HepG2 (cell line): ENCODE results near the gene DDI2. TPM values are rescaled to one million over a fixed set of nuclear protein-coding genes. Genes with fewer than 3 reads are reported as not detected.
A peak's percentile ranks its signal among the peaks of the same experiment; 100 is the strongest.

Source experiments
- ATAC-seq: fragments of 200-7000 bp; cut with Tn5 transposase; 3 replicates; pipeline ENCODE4 v1.9.1; 2020; ENCODE audit warnings: mild to moderate bottlenecking, moderate library complexity
- BruUV-seq: library from RNA; stranded (reverse); fragments of 400-500 nt; replicated peaks from 2 replicates; lab custom pipeline; 2021; lab: Mats Ljungman, UMichigan
- CTCF ChIA-PET: fragments of 300-600 bp; formaldehyde crosslinking; extraction: SDS; loops from one replicate; lab custom pipeline; 2021; ENCODE audit warnings: low total read pairs, inconsistent platforms, low intra/inter-chr PET ratio; lab: Yijun Ruan, JAX
- POLR2A ChIA-PET: fragments of 350-600 bp; sonication (Branson Sonifier 250); formaldehyde crosslinking; loops from one replicate; lab custom pipeline; 2020; ENCODE audit warnings: antibody characterized with exemption, inconsistent platforms; lab: Yijun Ruan, JAX
- DNase-seq: peaks from one replicate; pipeline ENCODE4 v3.0.0-alpha.2; 2015; ENCODE audit warnings: low spot score
- FAIRE-seq: peaks from 3 replicates; lab custom pipeline; 2011; peaks lifted over from hg19 to GRCh38; lab: Jason Lieb, UNC
- H2AFZ ChIP-seq: one replicate; pipeline ENCODE4 v1.6.1; 2011; ENCODE audit warnings: low read length, inconsistent platforms
- H3K27ac ChIP-seq: fragments of 300-600 bp; 3 replicates; pipeline ENCODE4 v1.8.0; 2011; ENCODE audit warnings: mixed run types, mild to moderate bottlenecking, mixed read lengths, low read length, inconsistent platforms; ENCODE audit not compliant: insufficient read depth; ENCODE audit errors: extremely low read length
- H3K27me3 ChIP-seq, 2 experiments: fragments of 200-600 bp in 1 of 2; 2 replicates in 1 of 2; 3 replicates in 1 of 2; pipeline versions ENCODE4 v1.6.0 to v1.8.0; 2011; ENCODE audit warnings: low read length in 2 of 2, mild to moderate bottlenecking in 2 of 2, moderate library complexity in 2 of 2, inconsistent platforms in 1 of 2; ENCODE audit not compliant: insufficient read depth in 2 of 2, control insufficient read depth in 1 of 2
- H3K36me3 ChIP-seq, 2 experiments: fragments of 200-600 bp in 1 of 2; replicated peaks in 1 of 2; 2 replicates in 1 of 2; 3 replicates in 1 of 2; pipeline versions ENCODE4 v1.5.1 to v1.8.0; 2011; ENCODE audit warnings: low read length in 2 of 2, inconsistent platforms in 1 of 2; ENCODE audit not compliant: insufficient read depth in 2 of 2, control insufficient read depth in 1 of 2
- H3K4me1 ChIP-seq: 2 replicates; pipeline ENCODE4 v1.5.1; 2012; ENCODE audit warnings: low read length, inconsistent platforms; ENCODE audit not compliant: insufficient read depth
- H3K4me2 ChIP-seq: 2 replicates; pipeline ENCODE4 v1.6.0; 2011; ENCODE audit warnings: low read depth, low read length, inconsistent platforms
- H3K4me3 ChIP-seq, 3 experiments: fragments of 200-600 bp in 1 of 3; sonication (generic), shearing (Covaris generic) in 1 of 3; replicated peaks in 1 of 3; 2 replicates each; pipeline ENCODE4 v1.5.1; 2011 to 2016; ENCODE audit warnings: low read length in 3 of 3, inconsistent platforms in 2 of 3, low read depth in 2 of 3, mild to moderate bottlenecking in 2 of 3, control low read depth in 1 of 3, mixed read lengths in 1 of 3; ENCODE audit not compliant: insufficient read depth in 1 of 3
- H3K79me2 ChIP-seq: one replicate; pipeline ENCODE4 v1.6.1; 2011; ENCODE audit warnings: low read length, inconsistent platforms; ENCODE audit not compliant: insufficient read depth
- H3K9ac ChIP-seq: 2 replicates; pipeline ENCODE4 v1.6.0; 2011; ENCODE audit warnings: mild to moderate bottlenecking, low read depth, low read length, inconsistent platforms; ENCODE audit not compliant: insufficient read depth
- H3K9me3 ChIP-seq: 2 replicates; pipeline ENCODE4 v1.5.1; 2012; ENCODE audit warnings: mild to moderate bottlenecking, low read length
- H4K20me1 ChIP-seq: 2 replicates; pipeline ENCODE4 v1.6.0; 2011; ENCODE audit warnings: inconsistent platforms, mild to moderate bottlenecking, low read length, moderate library complexity; ENCODE audit not compliant: insufficient read depth
- CENPBD1 ChIP-seq: sonication (generic); formaldehyde crosslinking; IDR thresholded peaks from 2 replicates; pipeline ENCODE4 v1.8.0; 2022; ENCODE audit warnings: missing genetic modification reagents, low read depth, mild to moderate bottlenecking, borderline replicate concordance
- CREM ChIP-seq, 2 experiments: sonication (generic) in 1 of 2; formaldehyde crosslinking in 1 of 2; IDR thresholded peaks; 2 replicates each; pipeline versions ENCODE4 v1.4.0 to v1.6.1; 2016 to 2020; ENCODE audit warnings: antibody characterized with exemption in 1 of 2, mild to moderate bottlenecking in 1 of 2, missing genetic modification reagents in 1 of 2
- E2F1 ChIP-seq: sonication (generic); formaldehyde crosslinking; IDR thresholded peaks from 2 replicates; pipeline ENCODE4 v1.5.0; 2020; ENCODE audit warnings: missing genetic modification reagents
- FOSL2 ChIP-seq: sonication (generic); formaldehyde crosslinking; IDR thresholded peaks from 2 replicates; pipeline ENCODE4 v1.4.0; 2020; ENCODE audit warnings: missing genetic modification reagents
- GTF2F1 ChIP-seq: fragments of 150-350 bp; IDR thresholded peaks from 2 replicates; pipeline ENCODE4 v1.6.1; 2014; ENCODE audit warnings: low read length
- HNRNPUL1 ChIP-seq: fragments of 200-400 bp; formaldehyde crosslinking; IDR thresholded peaks from 2 replicates; pipeline ENCODE4 v1.6.1; 2017; ENCODE audit warnings: low read depth, mild to moderate bottlenecking, low read length, moderate library complexity
- IKZF4 ChIP-seq: sonication (generic); formaldehyde crosslinking; IDR thresholded peaks from 2 replicates; pipeline ENCODE4 v1.5.1; 2020; ENCODE audit warnings: borderline replicate concordance, mild to moderate bottlenecking, low read depth, missing genetic modification reagents; ENCODE audit errors: not compliant biosample characterization
- ISX ChIP-seq: sonication (generic); formaldehyde crosslinking; conservative IDR thresholded peaks from 2 replicates; pipeline ENCODE4 v1.5.0; 2020; ENCODE audit warnings: missing genetic modification reagents
- JARID2 ChIP-seq: sonication (generic); formaldehyde crosslinking; IDR thresholded peaks from 2 replicates; pipeline ENCODE4 v1.8.1; 2023; ENCODE audit warnings: missing genetic modification reagents, inconsistent platforms; ENCODE audit not compliant: insufficient replicate concordance
- KLF9 ChIP-seq: IDR thresholded peaks from 2 replicates; pipeline ENCODE4 v1.6.1; 2016; ENCODE audit warnings: low read depth
- MAFF ChIP-seq: IDR thresholded peaks from 2 replicates; pipeline ENCODE4 v1.6.1; 2011; ENCODE audit warnings: low read depth, low read length, improper control_type of control experiment
- MIER3 ChIP-seq: IDR thresholded peaks from 2 replicates; pipeline ENCODE4 v1.6.1; 2016; ENCODE audit warnings: missing compliant biosample characterization, borderline replicate concordance
- NCOR1 ChIP-seq: fragments of 200-600 bp; sonication (generic); IDR thresholded peaks from 2 replicates; pipeline ENCODE4 v1.7.0; 2017; ENCODE audit warnings: antibody characterized with exemption, low read length, borderline replicate concordance
- RELA ChIP-seq: sonication (generic); formaldehyde crosslinking; IDR thresholded peaks from 2 replicates; pipeline ENCODE4 v1.4.0; 2020; ENCODE audit warnings: missing genetic modification reagents
- SATB2 ChIP-seq: sonication (generic); formaldehyde crosslinking; IDR thresholded peaks from 2 replicates; pipeline ENCODE4 v1.5.0; 2020; ENCODE audit warnings: missing genetic modification reagents
- ZNF770 ChIP-seq: sonication (generic); formaldehyde crosslinking; IDR thresholded peaks from 2 replicates; pipeline ENCODE4 v1.5.0; 2020; ENCODE audit warnings: mild to moderate bottlenecking, missing genetic modification reagents
- WGBS: methylation state at CpG from one replicate; pipeline ENCODE4 v1.1.6; 2017; ENCODE audit warnings: low lambda C conversion rate; 5-methylcytosine and 5-hydroxymethylcytosine counted together
- in situ Hi-C: cut with HindIII; loops from 2 replicates; pipeline ENCODE4 v1.10.0; 2017; ENCODE audit warnings: low pct_unique_long_range_greater_than_20kb; ENCODE audit not compliant: extremely low pct_ligation_motif_present
- intact Hi-C: fragments of 100-400 bp; cut with micrococcal nuclease; formaldehyde crosslinking; loops from one replicate; pipeline ENCODE4 v1.10.0; 2022; ENCODE audit not compliant: unreplicated experiment
- polyA plus RNA-seq, 8 experiments: library from polyadenylated mRNA; depleted of rRNA in 3 of 8; stranded (reverse) in 7 of 8; unstranded in 1 of 8; fragments of >200 nt; fragmentation: Illumina TruSeq in 4 of 8; extraction: Trizol in 4 of 8; gene quantifications; 2 replicates each; pipeline versions ENCODE4 v1.2.1 to v1.2.3, GENCODE V29; 2011 to 2016; ENCODE audit warnings: low read depth in 4 of 8, missing spikeins in 1 of 8, mixed read lengths in 1 of 8; ENCODE audit not compliant: insufficient read depth in 1 of 8
- total RNA-seq, 5 experiments: library from RNA; depleted of rRNA; stranded (reverse); fragments of >200 nt; fragmentation: Illumina TruSeq; extraction: Trizol; gene quantifications; 2 replicates each; pipeline ENCODE4 v1.2.3, GENCODE V29; 2016; ENCODE audit warnings: low read depth in 1 of 5
- TF ChIP-seq, protein P1 (sequence below): sonication (generic); formaldehyde crosslinking; IDR thresholded peaks from 2 replicates; pipeline ENCODE4 v1.9.0; 2021; ENCODE audit warnings: missing genetic modification reagents, borderline replicate concordance
- TF ChIP-seq, protein P2 (sequence below): sonication (generic); formaldehyde crosslinking; IDR thresholded peaks from 2 replicates; pipeline ENCODE4 v1.4.0; 2020; ENCODE audit warnings: missing genetic modification reagents
- TF ChIP-seq, protein P3 (sequence below): sonication (generic); formaldehyde crosslinking; IDR thresholded peaks from 2 replicates; pipeline ENCODE4 v1.4.0; 2020; ENCODE audit warnings: missing genetic modification reagents

DDI2 gene
- total and polyA plus RNA-seq, 2 of the 13 experiments (the other 11 are each of a cell fraction or from before 2014, with no cell fraction given), result 8.5 to 25.7 TPM

- no peak for DNase-seq
- Histone ChIP-seq H3K4me2 (no peak overlapping the region), H3K27ac (no peak overlapping the region), H3K9me3 (no peaks in the 10 kb centered on the region), H3K27me3 (no peaks in the 10 kb centered on the region), H3K4me1 (peaks cover 12% of the 10 kb centered on the region; the same call in 1 of the 2 replicates), H3K9ac (no peak overlapping the region), H4K20me1 (no peaks in the 10 kb centered on the region), H3K4me3 (no peak overlapping the region), H3K79me2 (no peaks in the 10 kb centered on the region), H3K36me3 (peaks cover 0 to 1% of the 10 kb centered on the region in 2 experiments; a peak in 1 of 5 replicates), H2AFZ (no peak overlapping the region)
- FAIRE-seq, result no peak
- ATAC-seq, result peak; percentile 17
- intact Hi-C loops, result no loop called here
- no TSS peak for BruUV-seq
- ChIA-PET POLR2A (interaction anchor here (1.6 to 2.3 kb wide), 2 partner anchors 11 to 143 kb away, joined by 5 to 8 read pairs; partner anchors contain the start of gene DNAJC16), CTCF (no interaction called here)
- in situ Hi-C loops, result no loop called here
- WGBS, result 64% methylated on average over 3 of the region's 4 CpGs
- TF ChIP-seq CREM (IDR thresholded peaks at IDR 0.05) (no peak), CREM (CRISPR knock-in tag; IDR thresholded peaks at IDR 0.05) (no peak), FOSL2 (no peak), HNRNPUL1 (no peak), E2F1 (CRISPR knock-in tag) (no peak), NCOR1 (no peak), GTF2F1 (no peak), CENPBD1 (CRISPR knock-in tag) (no peak), MAFF (no peak), JARID2 (no peak), IKZF4 (CRISPR knock-in tag) (no peak), MIER3 (CRISPR knock-in tag) (no peak), RELA (no peak), KLF9 (no peak), SATB2 (CRISPR knock-in tag) (no peak), ZNF770 (CRISPR knock-in tag) (no peak), ISX (no peak)
- TF ChIP-seq, protein P1, sequence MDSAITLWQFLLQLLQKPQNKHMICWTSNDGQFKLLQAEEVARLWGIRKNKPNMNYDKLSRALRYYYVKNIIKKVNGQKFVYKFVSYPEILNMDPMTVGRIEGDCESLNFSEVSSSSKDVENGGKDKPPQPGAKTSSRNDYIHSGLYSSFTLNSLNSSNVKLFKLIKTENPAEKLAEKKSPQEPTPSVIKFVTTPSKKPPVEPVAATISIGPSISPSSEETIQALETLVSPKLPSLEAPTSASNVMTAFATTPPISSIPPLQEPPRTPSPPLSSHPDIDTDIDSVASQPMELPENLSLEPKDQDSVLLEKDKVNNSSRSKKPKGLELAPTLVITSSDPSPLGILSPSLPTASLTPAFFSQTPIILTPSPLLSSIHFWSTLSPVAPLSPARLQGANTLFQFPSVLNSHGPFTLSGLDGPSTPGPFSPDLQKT (CRISPR knock-in tag), result no peak
- TF ChIP-seq, protein P2, sequence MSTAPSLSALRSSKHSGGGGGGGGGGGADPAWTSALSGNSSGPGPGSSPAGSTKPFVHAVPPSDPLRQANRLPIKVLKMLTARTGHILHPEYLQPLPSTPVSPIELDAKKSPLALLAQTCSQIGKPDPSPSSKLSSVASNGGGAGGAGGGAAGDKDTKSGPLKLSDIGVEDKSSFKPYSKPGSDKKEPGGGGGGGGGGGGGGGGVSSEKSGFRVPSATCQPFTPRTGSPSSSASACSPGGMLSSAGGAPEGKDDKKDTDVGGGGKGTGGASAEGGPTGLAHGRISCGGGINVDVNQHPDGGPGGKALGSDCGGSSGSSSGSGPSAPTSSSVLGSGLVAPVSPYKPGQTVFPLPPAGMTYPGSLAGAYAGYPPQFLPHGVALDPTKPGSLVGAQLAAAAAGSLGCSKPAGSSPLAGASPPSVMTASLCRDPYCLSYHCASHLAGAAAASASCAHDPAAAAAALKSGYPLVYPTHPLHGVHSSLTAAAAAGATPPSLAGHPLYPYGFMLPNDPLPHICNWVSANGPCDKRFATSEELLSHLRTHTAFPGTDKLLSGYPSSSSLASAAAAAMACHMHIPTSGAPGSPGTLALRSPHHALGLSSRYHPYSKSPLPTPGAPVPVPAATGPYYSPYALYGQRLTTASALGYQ (CRISPR knock-in tag), result no peak
- TF ChIP-seq, protein P3, sequence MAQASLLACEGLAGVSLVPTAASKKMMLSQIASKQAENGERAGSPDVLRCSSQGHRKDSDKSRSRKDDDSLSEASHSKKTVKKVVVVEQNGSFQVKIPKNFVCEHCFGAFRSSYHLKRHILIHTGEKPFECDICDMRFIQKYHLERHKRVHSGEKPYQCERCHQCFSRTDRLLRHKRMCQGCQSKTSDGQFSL (CRISPR knock-in tag), result no peak
These were observed 52.6 kb downstream of the DDI2 start for GRCh38 chr1:15669864-15670263.
